T-cell (primary cell): Measurements from ENCODE around the gene CFDP1. TPM values are rescaled to one million over a fixed set of nuclear protein-coding genes. Genes with fewer than 3 reads are reported as not detected.
"Not testable (repeated sequence)": the region's sequence is repeated elsewhere in the genome, so short reads cannot be mapped to it uniquely, and the experiment has no call there.

Experiments
- ATAC-seq, 4 experiments: fragments of 200-7000 bp in 3 of 4; fragments of 150-1000 bp in 1 of 4; cut with Tn5 transposase; replicated peaks in 1 of 4; 1 replicate in 3 of 4; 2 replicates in 1 of 4; pipeline ENCODE4 v1.10.0; 2021; ENCODE audit warnings: moderate library complexity in 3 of 4, mild to moderate bottlenecking in 2 of 4, moderate number of reproducible peaks in 1 of 4
- CTCF ChIA-PET, 2 donors: fragments of 300-600 bp; sonication (Branson Sonifier 250); formaldehyde crosslinking; loops; one replicate each; lab custom pipeline; 2022; ENCODE audit warnings: antibody characterized with exemption in 2 of 2; lab: Charles Lee
- POLR2A ChIA-PET, 2 donors: fragments of 300-600 bp; sonication (Branson Sonifier 250); formaldehyde crosslinking; loops; one replicate each; lab custom pipeline; 2022; ENCODE audit warnings: antibody characterized with exemption in 2 of 2; lab: Charles Lee
- DNase-seq, 35 experiments: peaks; one replicate each; pipeline versions ENCODE4 v3.0.0 to v3.0.0-alpha.2; 2013 to 2023
- H3K27ac ChIP-seq: one replicate; pipeline ENCODE4 v1.5.1; 2013; ENCODE audit warnings: low read length
- H3K27me3 ChIP-seq, 2 experiments: replicated peaks in 1 of 2; 1 replicate in 1 of 2; 2 replicates in 1 of 2; pipeline versions ENCODE4 v1.6.1 to v1.7.0; 2013; ENCODE audit warnings: low read length in 1 of 2, mixed read lengths in 1 of 2; ENCODE audit not compliant: control insufficient read depth in 2 of 2, insufficient read depth in 2 of 2; ENCODE audit errors: extremely low read depth in 1 of 2
- H3K36me3 ChIP-seq, 2 donors: 1 replicate in 1 of 2; 2 replicates in 1 of 2; pipeline versions ENCODE4 v1.6.1 to v1.7.0; 2013; ENCODE audit warnings: low read length in 1 of 2; ENCODE audit not compliant: control insufficient read depth in 2 of 2, insufficient read depth in 1 of 2; ENCODE audit errors: extremely low read depth in 1 of 2
- H3K4me1 ChIP-seq, 2 experiments: 1 replicate in 1 of 2; 2 replicates in 1 of 2; pipeline versions ENCODE4 v1.6.1 to v1.7.0; 2013; ENCODE audit warnings: low read length in 2 of 2, mixed read lengths in 1 of 2; ENCODE audit not compliant: insufficient read depth in 2 of 2, control insufficient read depth in 1 of 2; ENCODE audit errors: extremely low read depth in 1 of 2
- H3K4me3 ChIP-seq, 2 donors: 1 replicate in 1 of 2; 2 replicates in 1 of 2; pipeline versions ENCODE4 v1.5.1 to v1.7.0; 2013; ENCODE audit warnings: mild to moderate bottlenecking in 2 of 2, low read length in 1 of 2, moderate library complexity in 1 of 2; ENCODE audit not compliant: control insufficient read depth in 1 of 2; ENCODE audit errors: extremely low read depth in 1 of 2
- H3K9me3 ChIP-seq: 2 replicates; pipeline ENCODE4 v1.7.0; 2013
- H3K27ac Mint-ChIP-seq, 2 donors: one replicate each; pipeline ENCODE4 v1.8.0; 2020 to 2021; ENCODE audit warnings: mild to moderate bottlenecking in 2 of 2, mixed read lengths in 2 of 2
- H3K27me3 Mint-ChIP-seq, 2 donors: one replicate each; pipeline ENCODE4 v1.8.0; 2021 to 2022; ENCODE audit warnings: mixed read lengths in 2 of 2
- H3K36me3 Mint-ChIP-seq: one replicate; pipeline ENCODE4 v1.8.0; 2021; ENCODE audit warnings: mixed read lengths
- H3K4me1 Mint-ChIP-seq, 3 donors: one replicate each; pipeline ENCODE4 v1.8.0; 2020 to 2022; ENCODE audit warnings: mixed read lengths in 3 of 3, mild to moderate bottlenecking in 1 of 3
- H3K4me3 Mint-ChIP-seq, 3 donors: one replicate each; pipeline ENCODE4 v1.8.0; 2020 to 2022; ENCODE audit warnings: mild to moderate bottlenecking in 3 of 3, mixed read lengths in 3 of 3, moderate library complexity in 3 of 3
- H3K9me3 Mint-ChIP-seq, 3 donors: one replicate each; pipeline ENCODE4 v1.8.0; 2020 to 2022; ENCODE audit warnings: mixed read lengths in 3 of 3
- WGBS: methylation state at CpG from one replicate; pipeline ENCODE4 v1.1.5; 2013; ENCODE audit warnings: missing lambda C conversion rate; ENCODE audit not compliant: insufficient coverage; 5-methylcytosine and 5-hydroxymethylcytosine counted together
- total RNA-seq, 35 experiments: library from RNA in 6 of 35; stranded (reverse) in 6 of 35; fragments of 120-200 nt in 1 of 35; gene quantifications; one replicate each; pipeline versions ENCODE4 v1.2.1 to v1.2.4 and lab custom pipeline; 2013 to 2026

CFDP1 gene
- total RNA-seq, 5 donors from 2014 or later (not counting 1 experiment from before 2014, with no cell fraction given): 30.8 to 36.5 (median 34.2) TPM

GRCh38 chr16:75456486-75456885 is 23.2 kb upstream of the CFDP1 start:
- peaks cover 80 to 81% (median 80%) of the 10 kb centered on the region in 3 donors for H3K4me1 Mint-ChIP-seq
- peak overlapping the region in 1 of 2 donors; percentile 61 for H3K27ac Mint-ChIP-seq
- H3K4me3 Mint-ChIP-seq, H3K9me3 ChIP-seq, H3K36me3 ChIP-seq, POLR2A ChIA-PET, H3K27me3 ChIP-seq, H3K27ac ChIP-seq, DNase-seq, H3K9me3 Mint-ChIP-seq, ATAC-seq, H3K27me3 Mint-ChIP-seq, H3K4me3 ChIP-seq: not testable (repeated sequence)
- CTCF ChIA-PET: interaction anchor here in 1 of 2 donors (1.3 to 1.4 kb wide), 2 partner anchors 7 to 16 kb away, joined by 3 read pairs; partner anchors contain the start of gene TMEM170A
- H3K4me1 ChIP-seq: peaks cover 3 to 32% of the 10 kb centered on the region in 2 experiments
- peaks cover 16% of the 10 kb centered on the region for H3K36me3 Mint-ChIP-seq
- WGBS: 96% methylated on average over 4 of the region's 4 CpGs

DNA sequence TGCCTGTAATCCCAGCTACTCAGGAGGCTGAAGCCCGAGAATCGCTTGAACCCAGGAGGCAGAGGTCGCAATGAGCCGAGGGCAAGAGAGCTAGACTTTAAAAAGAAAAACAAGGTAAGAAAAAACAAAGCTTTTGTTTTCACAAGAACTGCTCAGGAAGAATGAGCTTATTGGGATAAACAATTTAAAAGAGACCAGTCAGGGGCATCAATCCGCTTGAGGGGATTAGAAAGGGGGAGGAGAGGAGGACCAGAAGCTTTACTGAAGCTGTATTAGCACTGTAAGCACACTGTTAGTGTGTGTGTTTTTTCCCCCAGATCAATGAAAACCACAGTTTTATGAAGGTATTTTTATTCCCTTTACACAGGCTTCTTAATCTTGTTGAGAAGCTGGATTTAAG is 22.4 kb upstream of the CFDP1 start:
- H3K4me1 ChIP-seq: peaks cover 0 to 28% of the 10 kb centered on the region in 2 experiments
- no peaks in the 10 kb centered on the region for H3K9me3 Mint-ChIP-seq
- no peaks in the 10 kb centered on the region for H3K27me3 ChIP-seq
- ChIA-PET CTCF (interaction anchor here in 1 of 2 donors (0.6 to 1.4 kb wide), 4 partner anchors 8 to 96 kb away, joined by 3 read pairs; partner anchors contain the start of gene TMEM170A), POLR2A (no interaction called here)
- H3K4me3 ChIP-seq: no peak overlapping the region
- WGBS: 92% methylated on average over 4 of the region's 5 CpGs
- DNase-seq (no peak), ATAC-seq (no peak)
- no peaks in the 10 kb centered on the region for H3K27me3 Mint-ChIP-seq
- peaks cover 23% of the 10 kb centered on the region for H3K36me3 Mint-ChIP-seq
- no peak overlapping the region for H3K27ac ChIP-seq
- H3K9me3 ChIP-seq: no peaks in the 10 kb centered on the region
- no peak overlapping the region for H3K4me3 Mint-ChIP-seq
- peaks cover 0 to 10% of the 10 kb centered on the region in 2 donors for H3K36me3 ChIP-seq
- H3K4me1 Mint-ChIP-seq: peaks cover 72 to 75% (median 72%) of the 10 kb centered on the region in 3 donors
- H3K27ac Mint-ChIP-seq: no peak overlapping the region

GRCh38 chr16:75452464-75453190 is 19.3 kb upstream of the CFDP1 start:
- CTCF ChIA-PET: interaction anchor here (0.5 to 0.8 kb wide), 3 partner anchors 8 to 28 kb away, joined by 3 read pairs; partner anchors contain the start of gene CFDP1 (in 1 of the 2)
- H3K4me1 Mint-ChIP-seq: peaks cover 43 to 50% (median 48%) of the 10 kb centered on the region in 3 donors
- ATAC-seq: no peak

DNA sequence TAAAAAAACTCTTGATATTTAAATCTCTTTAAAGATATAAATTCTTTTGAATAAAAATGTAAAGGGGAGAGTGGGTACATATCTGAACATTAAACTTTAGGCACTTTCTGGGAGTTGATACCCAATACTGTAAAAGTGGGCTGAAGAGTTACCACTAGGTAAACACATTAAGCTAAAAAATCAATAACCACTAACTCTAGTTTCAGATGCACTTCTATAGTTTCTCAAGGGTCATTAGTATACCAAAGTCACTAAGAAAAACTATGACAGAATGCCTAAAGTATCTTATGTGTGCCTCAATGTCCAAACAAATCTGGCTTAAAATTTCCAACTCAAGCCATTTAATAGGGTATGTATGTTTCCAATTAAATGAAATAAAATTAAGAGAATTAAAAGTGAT is 13.1 kb upstream of the CFDP1 start:
- peaks cover 26% of the 10 kb centered on the region for H3K36me3 Mint-ChIP-seq
- H3K27ac Mint-ChIP-seq: no peak overlapping the region
- Histone ChIP-seq H3K4me1 (no peaks in the 10 kb centered on the region), H3K27ac (no peak overlapping the region), H3K9me3 (no peaks in the 10 kb centered on the region), H3K27me3 (no peaks in the 10 kb centered on the region), H3K4me3 (no peak overlapping the region), H3K36me3 (peaks cover 0 to 36% of the 10 kb centered on the region in 2 donors)
- H3K4me3 Mint-ChIP-seq: no peak overlapping the region
- no peaks in the 10 kb centered on the region for H3K9me3 Mint-ChIP-seq
- ATAC-seq (no peak), DNase-seq (no peak)
- ChIA-PET POLR2A (no interaction called here), CTCF (interaction anchor here in 1 of 2 donors (0.6 to 1.2 kb wide), 2 partner anchors 13 to 71 kb away, joined by 3 to 4 read pairs; partner anchors contain the start of gene CFDP1)
- H3K27me3 Mint-ChIP-seq: no peaks in the 10 kb centered on the region
- H3K4me1 Mint-ChIP-seq: peaks cover 0 to 4% (median 2%) of the 10 kb centered on the region in 3 donors

More at GRCh38 chr16:75452464-75453190, 19.3 kb upstream of the CFDP1 start:
- H3K9me3 ChIP-seq: no peaks in the 10 kb centered on the region
- peaks cover 0 to 30% of the 10 kb centered on the region in 2 donors for H3K36me3 ChIP-seq
- H3K4me1 ChIP-seq: peaks cover 0 to 15% of the 10 kb centered on the region in 2 experiments
- Mint-ChIP-seq H3K27me3 (no peaks in the 10 kb centered on the region), H3K36me3 (peaks cover 29% of the 10 kb centered on the region), H3K4me3 (no peak overlapping the region), H3K9me3 (no peaks in the 10 kb centered on the region), H3K27ac (no peak overlapping the region)
- no peaks in the 10 kb centered on the region for H3K27me3 ChIP-seq
- POLR2A ChIA-PET: no interaction called here
- no peak for DNase-seq
- H3K27ac ChIP-seq: no peak overlapping the region
- WGBS: 96% methylated on average over 11 of the region's 12 CpGs
- no peak overlapping the region for H3K4me3 ChIP-seq

DNA sequence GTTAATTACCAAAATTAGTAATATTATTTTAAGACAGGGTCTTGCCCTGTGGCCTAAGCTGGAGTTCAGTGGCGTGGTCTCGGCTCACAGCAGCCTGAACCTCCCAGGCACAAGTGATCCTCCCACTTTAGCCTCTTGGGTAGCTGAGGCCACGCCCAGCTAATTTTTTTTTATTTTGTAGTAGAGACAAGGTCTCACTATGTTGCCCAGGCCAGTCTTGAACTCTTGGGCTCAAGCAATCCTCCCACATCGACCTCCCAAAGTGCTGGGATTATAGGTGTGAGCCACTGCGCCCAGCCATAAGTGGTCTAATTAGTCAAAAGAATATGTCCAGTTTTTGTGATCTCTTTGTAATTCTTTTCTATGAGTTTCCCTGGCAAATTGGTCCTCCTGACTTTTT is 12.0 kb upstream of the CFDP1 start:
- H3K4me1 Mint-ChIP-seq: peaks cover 0 to 4% (median 0%) of the 10 kb centered on the region in 3 donors
- Histone ChIP-seq H3K36me3 (peaks cover 0 to 27% of the 10 kb centered on the region in 2 donors), H3K27me3 (no peaks in the 10 kb centered on the region), H3K9me3 (no peaks in the 10 kb centered on the region), H3K4me1 (no peaks in the 10 kb centered on the region), H3K4me3 (no peak overlapping the region), H3K27ac (no peak overlapping the region)
- peaks cover 19% of the 10 kb centered on the region for H3K36me3 Mint-ChIP-seq
- no peaks in the 10 kb centered on the region for H3K9me3 Mint-ChIP-seq
- H3K27ac Mint-ChIP-seq: no peak overlapping the region
- DNase-seq (no peak), ATAC-seq (no peak)
- WGBS: no CpG with 5 or more reads among the region's 5 CpGs
- H3K27me3 Mint-ChIP-seq: no peaks in the 10 kb centered on the region
- ChIA-PET POLR2A (no interaction called here), CTCF (interaction anchor here (1.0 to 1.6 kb wide), 3 partner anchors 8 to 20 kb away, joined by 3 to 9 read pairs (median 6); partner anchors contain the start of gene TMEM170A (in 1 of the 2))
- H3K4me3 Mint-ChIP-seq: no peak overlapping the region

DNA sequence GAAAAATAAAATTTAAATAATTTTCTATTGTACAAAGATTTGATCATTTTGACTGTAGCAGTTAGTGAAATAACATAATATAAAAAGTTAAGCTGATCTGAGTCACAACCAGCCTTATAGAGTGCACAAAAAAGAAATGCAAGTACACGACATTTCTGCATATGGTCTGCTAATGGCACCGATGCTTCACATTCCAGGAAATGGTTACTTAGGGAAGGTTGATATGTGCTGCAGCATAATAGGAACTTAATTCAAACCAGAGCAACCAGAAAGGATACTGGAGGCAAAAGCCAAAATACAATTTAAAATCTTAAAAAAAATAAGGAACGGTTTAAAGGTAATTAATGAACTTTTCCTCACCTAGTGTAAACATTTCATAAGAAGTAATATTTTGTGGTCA is 10.0 kb upstream of the CFDP1 start:
- Mint-ChIP-seq H3K27me3 (no peaks in the 10 kb centered on the region), H3K4me1 (no peaks in the 10 kb centered on the region), H3K4me3 (no peak overlapping the region), H3K27ac (no peak overlapping the region), H3K9me3 (no peaks in the 10 kb centered on the region), H3K36me3 (peaks cover 10% of the 10 kb centered on the region)
- H3K36me3 ChIP-seq: peaks cover 0 to 13% of the 10 kb centered on the region in 2 donors
- DNase-seq (no peak), ATAC-seq (no peak)
- WGBS: no CpG with 5 or more reads among the region's 3 CpGs
- no peaks in the 10 kb centered on the region for H3K4me1 ChIP-seq
- ChIA-PET CTCF (no interaction called here), POLR2A (no interaction called here)
- H3K4me3 ChIP-seq: no peak overlapping the region
- H3K9me3 ChIP-seq: no peaks in the 10 kb centered on the region
- H3K27ac ChIP-seq: no peak overlapping the region
- H3K27me3 ChIP-seq: no peaks in the 10 kb centered on the region
